H1 (cell line): ENCODE data around the gene LRRFIP1. TPM values are rescaled to one million over a fixed set of nuclear protein-coding genes. Genes with fewer than 3 reads are reported as not detected.

ENCODE experiments used
- CTCF ChIA-PET: fragments of 300-600 bp; sonication (Branson Sonifier 250); formaldehyde crosslinking; loops from one replicate; lab custom pipeline; 2021; ENCODE audit not compliant: partially characterized antibody; lab: Charles Lee
- POLR2A ChIA-PET: fragments of 300-600 bp; sonication (Branson Sonifier 250); formaldehyde crosslinking; loops from one replicate; lab custom pipeline; 2021; ENCODE audit warnings: inconsistent platforms; ENCODE audit not compliant: partially characterized antibody; lab: Charles Lee
- DNase-seq, 2 experiments: peaks; one replicate each; pipeline versions ENCODE4 v3.0.0 to v3.0.0-alpha.2; 2010 to 2022; ENCODE audit warnings: low spot score in 2 of 2, low read depth in 1 of 2, mixed read lengths in 1 of 2
- FAIRE-seq: peaks from 2 replicates; lab custom pipeline; 2011; peaks lifted over from hg19 to GRCh38; lab: Jason Lieb, UNC
- H2AFZ ChIP-seq: 2 replicates; pipeline ENCODE4 v1.8.1; 2012; ENCODE audit warnings: low read length, inconsistent platforms
- H2AK5ac ChIP-seq: 2 replicates; pipeline ENCODE4 v1.6.1; 2013; ENCODE audit warnings: low read depth, low read length
- H2BK120ac ChIP-seq: replicated peaks from 2 replicates; pipeline ENCODE3; 2013; ENCODE audit warnings: low read depth, low read length, inconsistent platforms
- H2BK12ac ChIP-seq: 2 replicates; pipeline ENCODE4 v1.6.1; 2013; ENCODE audit warnings: low read depth, low read length
- H2BK15ac ChIP-seq: 2 replicates; pipeline ENCODE4 v1.6.1; 2013; ENCODE audit warnings: low read length
- H2BK20ac ChIP-seq: 2 replicates; pipeline ENCODE4 v1.6.1; 2013; ENCODE audit warnings: low read length
- H2BK5ac ChIP-seq: 2 replicates; pipeline ENCODE4 v1.6.1; 2013; ENCODE audit warnings: low read depth, low read length
- H3K14ac ChIP-seq: 2 replicates; pipeline ENCODE4 v1.6.1; 2013; ENCODE audit warnings: inconsistent platforms; ENCODE audit not compliant: insufficient read length
- H3K18ac ChIP-seq: 2 replicates; pipeline ENCODE4 v1.6.1; 2013; ENCODE audit warnings: low read length; ENCODE audit errors: extremely low read depth
- H3K23ac ChIP-seq: 2 replicates; pipeline ENCODE4 v1.6.1; 2013; ENCODE audit warnings: inconsistent platforms; ENCODE audit not compliant: insufficient read length
- H3K23me2 ChIP-seq: 2 replicates; pipeline ENCODE4 v1.6.1; 2013; ENCODE audit warnings: low read depth, low read length
- H3K27ac ChIP-seq: 2 replicates; pipeline ENCODE4 v1.6.1; 2011; ENCODE audit warnings: low read depth, low read length, inconsistent platforms
- H3K27me3 ChIP-seq, 4 experiments: replicated peaks in 1 of 4; 1 replicate in 1 of 4; 2 replicates in 3 of 4; pipeline versions ENCODE4 v1.6.1 to v1.8.1; 2011 to 2013; ENCODE audit warnings: low read length in 3 of 4, mild to moderate bottlenecking in 3 of 4, inconsistent platforms in 2 of 4, mixed read lengths in 2 of 4, moderate library complexity in 1 of 4; ENCODE audit not compliant: control insufficient read depth in 3 of 4, insufficient read depth in 3 of 4; ENCODE audit errors: extremely low read depth in 1 of 4
- H3K36me3 ChIP-seq, 4 experiments: 2 replicates each; pipeline versions ENCODE4 v1.6.1 to v1.8.1; 2011 to 2013; ENCODE audit warnings: mild to moderate bottlenecking in 4 of 4, low read length in 3 of 4, moderate library complexity in 2 of 4, control low read depth in 1 of 4, inconsistent platforms in 1 of 4; ENCODE audit not compliant: insufficient read depth in 4 of 4, control insufficient read depth in 2 of 4
- H3K4ac ChIP-seq: replicated peaks from 2 replicates; pipeline ENCODE3; 2013; ENCODE audit warnings: low read length, low read depth, mixed read lengths, inconsistent platforms; ENCODE audit not compliant: insufficient read length
- H3K4me1 ChIP-seq, 4 experiments: replicated peaks in 1 of 4; 1 replicate in 1 of 4; 2 replicates in 3 of 4; pipeline versions ENCODE4 v1.6.1 to v1.8.1; 2011 to 2013; ENCODE audit warnings: low read length in 3 of 4, inconsistent platforms in 2 of 4, mixed read lengths in 1 of 4; ENCODE audit not compliant: insufficient read depth in 4 of 4, control insufficient read depth in 3 of 4
- H3K4me2 ChIP-seq, 2 experiments: 2 replicates each; pipeline versions ENCODE4 v1.6.1 to v1.8.1; 2011 to 2013; ENCODE audit warnings: low read depth in 2 of 2, low read length in 2 of 2, control low read depth in 1 of 2, inconsistent platforms in 1 of 2, mild to moderate bottlenecking in 1 of 2; ENCODE audit not compliant: insufficient read depth in 1 of 2
- H3K4me3 ChIP-seq, 4 experiments: fragments of 200-600, 300-600 bp in 1 of 4; sonication (generic), shearing (Covaris generic), sonication (Bioruptor Twin) in 1 of 4; 2 replicates each; pipeline versions ENCODE4 v1.5.1 to v1.8.1; 2011 to 2016; ENCODE audit warnings: low read length in 4 of 4, low read depth in 3 of 4, control low read depth in 2 of 4, inconsistent platforms in 2 of 4, mild to moderate bottlenecking in 2 of 4, mixed read lengths in 1 of 4, moderate library complexity in 1 of 4; ENCODE audit not compliant: insufficient read depth in 2 of 4; ENCODE audit errors: extremely low read depth in 1 of 4
- H3K56ac ChIP-seq: replicated peaks from 2 replicates; pipeline ENCODE3; 2013; ENCODE audit warnings: low read depth, mild to moderate bottlenecking, mixed read lengths, low read length, inconsistent platforms; ENCODE audit not compliant: insufficient read length
- H3K79me1 ChIP-seq: 2 replicates; pipeline ENCODE4 v1.6.1; 2013; ENCODE audit warnings: low read depth, low read length, control low read depth
- H3K79me2 ChIP-seq, 2 experiments: 2 replicates each; pipeline versions ENCODE4 v1.6.1 to v1.8.1; 2012 to 2013; ENCODE audit warnings: low read length in 2 of 2, mild to moderate bottlenecking in 2 of 2, inconsistent platforms in 1 of 2; ENCODE audit not compliant: insufficient read depth in 2 of 2, control insufficient read depth in 1 of 2
- H3K9ac ChIP-seq, 4 experiments: replicated peaks in 1 of 4; 1 replicate in 1 of 4; 2 replicates in 3 of 4; pipeline versions ENCODE4 v1.6.1 to v1.8.1; 2011 to 2013; ENCODE audit warnings: low read depth in 3 of 4, low read length in 3 of 4, control low read depth in 2 of 4, mild to moderate bottlenecking in 2 of 4, moderate library complexity in 2 of 4, inconsistent platforms in 1 of 4; ENCODE audit errors: extremely low read depth in 1 of 4
- H3K9me3 ChIP-seq, 2 experiments: 2 replicates each; pipeline versions ENCODE4 v1.6.1 to v1.8.1; 2012 to 2013; ENCODE audit warnings: mild to moderate bottlenecking in 2 of 2, moderate library complexity in 2 of 2, control low read depth in 1 of 2, inconsistent platforms in 1 of 2, low read depth in 1 of 2, low read length in 1 of 2, mixed read lengths in 1 of 2; ENCODE audit not compliant: insufficient read depth in 2 of 2
- H4K20me1 ChIP-seq, 2 experiments: replicated peaks in 1 of 2; 2 replicates each; pipeline versions ENCODE3 to v1.8.1; 2011 to 2013; ENCODE audit warnings: inconsistent platforms in 2 of 2, low read length in 2 of 2, mild to moderate bottlenecking in 1 of 2; ENCODE audit not compliant: insufficient read depth in 2 of 2, control insufficient read depth in 1 of 2
- H4K5ac ChIP-seq: 2 replicates; pipeline ENCODE4 v1.6.1; 2013; ENCODE audit warnings: low read length, low read depth, mixed read lengths, inconsistent platforms; ENCODE audit not compliant: insufficient read length
- H4K8ac ChIP-seq: 2 replicates; pipeline ENCODE4 v1.8.0; 2013; ENCODE audit warnings: mild to moderate bottlenecking, moderate library complexity, low read length, inconsistent platforms; ENCODE audit not compliant: insufficient read depth; ENCODE audit errors: extremely low read depth
- H4K91ac ChIP-seq: replicated peaks from 2 replicates; pipeline ENCODE3; 2013; ENCODE audit warnings: low read length, mixed read lengths, inconsistent platforms; ENCODE audit not compliant: insufficient read length
- JUN ChIP-seq: IDR thresholded peaks from 2 replicates; pipeline ENCODE4 v1.6.1; 2011; ENCODE audit warnings: low read depth, mild to moderate bottlenecking, improper control_type of control experiment, low read length
- TAF1 ChIP-seq: IDR thresholded peaks from 2 replicates; pipeline ENCODE4 v1.6.1; 2011; ENCODE audit warnings: mild to moderate bottlenecking, low read depth, low read length
- ZNF274 ChIP-seq: IDR thresholded peaks from 2 replicates; pipeline ENCODE4 v1.7.0; 2012; ENCODE audit warnings: low read length, borderline replicate concordance; ENCODE audit errors: extremely low read depth
- WGBS, 2 experiments: shearing (Covaris generic) in 1 of 2; methylation state at CpG; one replicate each; pipeline versions ENCODE4 v1.1.6 to v1.1.7; 2013 to 2015; ENCODE audit warnings: low lambda C conversion rate in 2 of 2, mixed read lengths in 2 of 2, inconsistent platforms in 1 of 2, low coverage in 1 of 2, missing lambda C conversion rate in 1 of 2; ENCODE audit not compliant: insufficient replicate concordance in 2 of 2, insufficient coverage in 1 of 2, insufficient read length in 1 of 2; ENCODE audit errors: extremely low coverage in 1 of 2, missing lambda C conversion rate in 1 of 2; 5-methylcytosine and 5-hydroxymethylcytosine counted together
- polyA plus RNA-seq, 7 experiments: library from polyadenylated mRNA; depleted of rRNA in 3 of 7; stranded (reverse) in 5 of 7; unstranded in 2 of 7; fragments of >200 nt in 5 of 7; fragments of 200-250 nt in 2 of 7; gene quantifications; 1 replicate in 5 of 7; 2 replicates in 1 of 7; 4 replicates in 1 of 7; pipeline versions ENCODE4 v1.2.1 to v1.2.3, GENCODE V29; 2011 to 2013; ENCODE audit warnings: missing spikeins in 2 of 7, mixed read lengths in 2 of 7
- total RNA-seq: library from RNA; stranded (reverse); fragmentation: NEBNext Ultra II Directional; extraction: Animal tissue kit (Norgen Biotek cat#: 25700); gene quantifications from 2 replicates; pipeline ENCODE4 v1.2.1, GENCODE V29; 2021

The LRRFIP1 gene
- total and polyA plus RNA-seq, 2 of the 8 experiments (the other 6 are each of a cell fraction or from before 2014, with no cell fraction given): 12.1 to 75.8 TPM

GRCh38 chr2:237663517-237664110 lies 36.2 kb downstream of the LRRFIP1 start:
- Histone ChIP-seq H4K8ac (peak overlapping the region; percentile 23), H3K56ac (no peak overlapping the region), H3K4me3 (no peak overlapping the region), H2BK12ac (no peak overlapping the region), H3K18ac (no peak overlapping the region), H3K4me1 (peaks cover 6 to 21% (median 8%) of the 10 kb centered on the region in 4 experiments), H3K9ac (no peak overlapping the region), H3K27ac (no peak overlapping the region), H3K79me2 (no peaks in the 10 kb centered on the region), H3K14ac (no peak overlapping the region)
- no peak for FAIRE-seq
- CTCF ChIA-PET: interaction anchor here (0.8 to 2.1 kb wide), 12 partner anchors 8 to 111 kb away, joined by 3 to 8 read pairs (median 3); no protein-coding TSS in a partner anchor
- TF ChIP-seq JUN: no peak
- no peak for TF ChIP-seq TAF1
- no peak for TF ChIP-seq ZNF274
- TF ChIP-seq, all 59 proteins: peak for 0
- Histone ChIP-seq H2BK5ac (no peak overlapping the region), H2BK15ac (no peak overlapping the region), H3K4me2 (no peak overlapping the region), H3K23ac (no peak overlapping the region), H3K79me1 (peaks cover 5% of the 10 kb centered on the region), H2BK120ac (no peak overlapping the region), H3K27me3 (no peaks in the 10 kb centered on the region), H2AFZ (no peak overlapping the region), H3K4ac (no peak overlapping the region), H4K5ac (no peak overlapping the region), H3K36me3 (no peaks in the 10 kb centered on the region), H4K20me1 (peaks cover 0 to 5% of the 10 kb centered on the region in 2 experiments), H2BK20ac (no peak overlapping the region), H3K23me2 (no peaks in the 10 kb centered on the region), H2AK5ac (no peak overlapping the region), H3K9me3 (no peaks in the 10 kb centered on the region), H4K91ac (no peak overlapping the region)
- 89% methylated on average over 10 of the region's 12 CpGs; no CpG with 5 or more reads in 1 of the 2 experiments for WGBS, 2 experiments
- no peak for DNase-seq
- POLR2A ChIA-PET: interaction anchor here (0.7 to 0.8 kb wide), 2 partner anchors 50 to 84 kb away, joined by 3 read pairs; no protein-coding TSS in a partner anchor
